C4-2B (cell line): ENCODE measurements around the gene GPRC5D.
A peak's percentile ranks its signal among the peaks of the same experiment; 100 is the strongest.

Experiments used
- H3K27ac ChIP-seq: fragments of 450-650 bp; 2 replicates; pipeline ENCODE4 v1.5.1; 2017
- CTCF ChIP-seq: fragments of 450-650 bp; conservative IDR thresholded peaks from 2 replicates; pipeline ENCODE4 v1.5.1; 2017; ENCODE audit warnings: mild to moderate bottlenecking
- ZFX ChIP-seq: fragments of 450-650 bp; IDR thresholded peaks from 2 replicates; pipeline ENCODE4 v1.6.1; 2017

Gene GPRC5D

GRCh38 chr12:12952036-12952435 lies at the start of gene GPRC5D:
Gene GPRC5D (minus strand): TSS chr12:12952170. CDS start chr12:12950384, 1,786 bp downstream.
- TF ChIP-seq ZFX = no peak
- no peak for TF ChIP-seq CTCF
- H3K27ac ChIP-seq = no peak within 1 kb of the TSS

GRCh38 chr12:13001775-13002040 lies 49.7 kb upstream of the GPRC5D start:
- H3K27ac ChIP-seq = no peak overlapping the region; the same call in 1 of the 2 replicates
- TF ChIP-seq ZFX (no peak), CTCF (no peak)

GRCh38 chr12:13000925-13001774 lies 49.2 kb upstream of the GPRC5D start:
- TF ChIP-seq ZFX (peak; percentile 66; the same call in 1 of the 2 replicates), CTCF (peak; percentile 53)
- H3K27ac ChIP-seq = peak overlapping the region; percentile 67

GRCh38 chr12:13000616-13000924 lies 48.6 kb upstream of the GPRC5D start:
- H3K27ac ChIP-seq = peak overlapping the region; percentile 67
- TF ChIP-seq ZFX (no peak), CTCF (no peak)

- TF ChIP-seq CTCF (0 out of 2 replicates have a peak, but pooled peaks have one; percentile 7), ZFX (peak; percentile 73)
Measured at GRCh38 chr12:12999959-13000615, 48.1 kb upstream of the GPRC5D start, which contains the start of gene HEBP1. Gene HEBP1 (minus strand): TSS chr12:13000265. CDS start chr12:13000114, 151 bp downstream.

GRCh38 chr12:12999271-12999958 lies 47.4 kb upstream of the GPRC5D start:
- peak; percentile 12 for TF ChIP-seq CTCF
- TF ChIP-seq ZFX = no peak
- H3K27ac ChIP-seq = peak overlapping the region; percentile 67

More at GRCh38 chr12:12999959-13000615, 48.1 kb upstream of the GPRC5D start, which contains the start of gene HEBP1:
- H3K27ac ChIP-seq = peak within 1 kb of the TSS; percentile 67

- TF ChIP-seq ZFX (no peak), CTCF (no peak)
- no peak overlapping the region for H3K27ac ChIP-seq
Measured at GRCh38 chr12:12998248-12998647, 46.3 kb upstream of the GPRC5D start.
